HEK293T (cell line): ENCODE data around the gene NDUFAF2.

Source experiments
- BHLHE40 ChIP-seq: fragments of 450-650 bp; IDR thresholded peaks from 2 replicates; pipeline ENCODE4 v1.6.1; 2016; ENCODE audit warnings: mild to moderate bottlenecking, moderate library complexity, borderline replicate concordance
- ELF4 ChIP-seq: fragments of 450-650 bp; IDR thresholded peaks from 2 replicates; pipeline ENCODE4 v1.6.1; 2017; ENCODE audit warnings: antibody characterized with exemption
- FOXK2 ChIP-seq: fragments of 450-650 bp; IDR thresholded peaks from 2 replicates; pipeline ENCODE4 v1.6.1; 2016; ENCODE audit warnings: mild to moderate bottlenecking
- HDGF ChIP-seq: fragments of 450-650 bp; IDR thresholded peaks from 2 replicates; pipeline ENCODE4 v1.6.1; 2017; ENCODE audit warnings: antibody characterized with exemption, borderline replicate concordance
- L3MBTL2 ChIP-seq: fragments of 450-650 bp; conservative IDR thresholded peaks from 2 replicates; pipeline ENCODE4 v1.6.1; 2016; ENCODE audit warnings: mild to moderate bottlenecking
- SP1 ChIP-seq: fragments of 450-650 bp; IDR thresholded peaks from 2 replicates; pipeline ENCODE4 v1.6.1; 2017
- SUZ12 ChIP-seq: fragments of 450-650 bp; IDR thresholded peaks from 2 replicates; pipeline ENCODE4 v1.6.1; 2016; ENCODE audit warnings: mild to moderate bottlenecking
- ZNF384 ChIP-seq: fragments of 450-650 bp; IDR thresholded peaks from 2 replicates; pipeline ENCODE4 v1.6.1; 2016
- TF ChIP-seq, protein P1 (sequence below): fragments of 450-650 bp; IDR thresholded peaks from 2 replicates; pipeline ENCODE4 v1.6.1; 2016

DNA sequence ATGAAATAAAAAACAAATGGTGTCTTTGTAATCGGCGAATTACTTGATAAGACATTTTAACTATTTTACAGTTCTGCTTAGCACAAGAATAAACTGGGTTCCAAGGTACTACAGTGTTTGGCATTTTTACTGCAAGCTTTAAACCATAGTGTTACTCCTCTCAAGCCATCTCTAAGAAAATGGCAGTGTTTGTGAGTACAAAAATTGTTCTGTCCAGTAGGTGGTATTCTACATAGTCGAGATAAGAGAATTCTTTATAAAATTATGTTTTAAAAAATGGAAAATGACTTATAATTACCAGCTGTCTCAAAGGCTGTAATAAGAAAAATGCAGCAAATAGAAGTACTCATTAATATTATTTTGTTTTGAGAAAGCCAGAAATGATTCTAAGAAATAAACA, 214.1 kb downstream of the NDUFAF2 start:
- TF ChIP-seq SUZ12 (no peak), SP1 (no peak), L3MBTL2 (no peak), FOXK2 (no peak), BHLHE40 (no peak), HDGF (no peak), ZNF384 (no peak), ELF4 (no peak)
- TF ChIP-seq, protein P1, sequence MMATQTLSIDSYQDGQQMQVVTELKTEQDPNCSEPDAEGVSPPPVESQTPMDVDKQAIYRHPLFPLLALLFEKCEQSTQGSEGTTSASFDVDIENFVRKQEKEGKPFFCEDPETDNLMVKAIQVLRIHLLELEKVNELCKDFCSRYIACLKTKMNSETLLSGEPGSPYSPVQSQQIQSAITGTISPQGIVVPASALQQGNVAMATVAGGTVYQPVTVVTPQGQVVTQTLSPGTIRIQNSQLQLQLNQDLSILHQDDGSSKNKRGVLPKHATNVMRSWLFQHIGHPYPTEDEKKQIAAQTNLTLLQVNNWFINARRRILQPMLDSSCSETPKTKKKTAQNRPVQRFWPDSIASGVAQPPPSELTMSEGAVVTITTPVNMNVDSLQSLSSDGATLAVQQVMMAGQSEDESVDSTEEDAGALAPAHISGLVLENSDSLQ: no peak
